GM23248 (cell line): ENCODE measurements around the gene TBC1D22A. TPM values are rescaled to one million over a fixed set of nuclear protein-coding genes. Genes with fewer than 3 reads are reported as not detected.

Source experiments
- DNase-seq: peaks from one replicate; pipeline ENCODE4 v3.0.0-alpha.2; 2015
- H2AFZ ChIP-seq: fragments of 200-600 bp; sonication (generic); 2 replicates; pipeline ENCODE4 v1.6.1; 2016; ENCODE audit warnings: antibody characterized with exemption
- H3F3A ChIP-seq: fragments of 200-600 bp; sonication (generic); 2 replicates; pipeline ENCODE4 v1.6.1; 2016; ENCODE audit warnings: mild to moderate bottlenecking, antibody characterized with exemption, mixed run types; ENCODE audit not compliant: insufficient read depth
- H3K27ac ChIP-seq: fragments of 200-600 bp; sonication (generic); 2 replicates; pipeline ENCODE4 v1.5.1; 2016; ENCODE audit warnings: mild to moderate bottlenecking
- H3K27me3 ChIP-seq: fragments of 200-600 bp; sonication (generic); replicated peaks from 2 replicates; pipeline ENCODE4 v1.6.1; 2016; ENCODE audit warnings: mild to moderate bottlenecking; ENCODE audit not compliant: insufficient read depth
- H3K36me3 ChIP-seq: fragments of 200-600 bp; sonication (generic); 2 replicates; pipeline ENCODE4 v1.6.1; 2016; ENCODE audit warnings: low read depth, mild to moderate bottlenecking
- H3K4me1 ChIP-seq: fragments of 200-600 bp; sonication (generic); 2 replicates; pipeline ENCODE4 v1.6.1; 2016; ENCODE audit warnings: mild to moderate bottlenecking; ENCODE audit not compliant: insufficient read depth
- H3K4me2 ChIP-seq: fragments of 200-600 bp; sonication (generic); one replicate; pipeline ENCODE4 v1.6.1; 2016; ENCODE audit warnings: mild to moderate bottlenecking; ENCODE audit not compliant: unreplicated experiment
- H3K4me3 ChIP-seq: fragments of 200-600 bp; sonication (generic); 2 replicates; pipeline ENCODE4 v1.5.1; 2016; ENCODE audit warnings: mild to moderate bottlenecking
- H3K79me2 ChIP-seq: fragments of 200-600 bp; sonication (generic); 2 replicates; pipeline ENCODE4 v1.6.1; 2016; ENCODE audit warnings: mild to moderate bottlenecking; ENCODE audit not compliant: insufficient read depth
- H3K9ac ChIP-seq: fragments of 200-600 bp; sonication (generic); 2 replicates; pipeline ENCODE4 v1.6.1; 2016; ENCODE audit warnings: mild to moderate bottlenecking
- H3K9me2 ChIP-seq: fragments of 200-600 bp; sonication (generic); 2 replicates; pipeline ENCODE4 v1.6.1; 2016; ENCODE audit warnings: mixed run types, mild to moderate bottlenecking, moderate library complexity; ENCODE audit not compliant: insufficient read depth
- H3K9me3 ChIP-seq: fragments of 200-600 bp; sonication (generic); one replicate; pipeline ENCODE4 v1.6.1; 2017; ENCODE audit warnings: low read depth
- H4K20me1 ChIP-seq: fragments of 200-600 bp; sonication (generic); 2 replicates; pipeline ENCODE4 v1.6.0; 2016; ENCODE audit not compliant: insufficient read depth
- EZH2 ChIP-seq: fragments of 200-600 bp; sonication (generic); IDR thresholded peaks from 2 replicates; pipeline ENCODE4 v1.6.1; 2018; ENCODE audit warnings: antibody characterized with exemption, mild to moderate bottlenecking; ENCODE audit not compliant: insufficient read depth, poor library complexity, severe bottlenecking
- EZH2phosphoT487 ChIP-seq: fragments of 200-600 bp; sonication (generic); IDR thresholded peaks from 2 replicates; pipeline ENCODE4 v1.6.1; 2018; ENCODE audit warnings: antibody characterized with exemption, moderate library complexity, mild to moderate bottlenecking, low read depth; ENCODE audit not compliant: insufficient read depth
- WGBS, 2 experiments: methylation state at CpG; one replicate each; pipeline ENCODE4 v1.1.6; 2015 to 2017; ENCODE audit warnings: low lambda C conversion rate in 2 of 2, low coverage in 1 of 2; ENCODE audit errors: missing lambda C conversion rate in 2 of 2; 5-methylcytosine and 5-hydroxymethylcytosine counted together
- in situ Hi-C: fragments of 300-500 bp; cut with MboI; formaldehyde crosslinking; loops from 2 replicates; pipeline ENCODE4 v1.15.0; 2020
- polyA plus RNA-seq: library from polyadenylated mRNA; unstranded; fragments of >200 nt; fragmentation: Nextera tagmentation; extraction: Ambion mirVana; gene quantifications from 2 replicates; pipeline ENCODE4 v1.2.1, GENCODE V29; 2016
- total RNA-seq: library from RNA; depleted of rRNA; stranded (reverse); fragments of >200 nt; shearing (Covaris generic); gene quantifications from 2 replicates; pipeline ENCODE4 v1.2.3, GENCODE V29; 2014

TBC1D22A gene
- total and polyA plus RNA-seq, 2 experiments from 2014 or later, result 12.3 to 16.9 TPM

DNA sequence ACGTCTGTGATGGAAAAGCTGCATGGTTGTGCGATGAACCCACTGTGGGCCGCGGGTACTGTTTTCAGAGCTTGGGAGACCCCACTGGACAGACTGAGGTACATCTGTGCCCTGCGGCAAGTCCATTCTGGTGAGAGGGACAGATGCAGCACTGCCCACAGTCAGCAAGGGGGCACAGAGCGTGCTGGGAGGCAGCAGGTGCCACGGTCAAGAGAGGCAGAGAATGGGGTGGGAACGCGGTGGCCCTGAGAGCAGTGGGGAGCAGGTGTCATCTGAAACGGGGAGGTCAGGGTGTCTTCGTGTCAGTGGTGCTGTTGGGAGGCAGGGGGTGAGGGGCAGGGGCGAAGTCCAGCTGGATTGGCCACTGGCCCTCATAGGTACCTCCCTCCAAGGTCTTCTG, 32.0 kb downstream of the TBC1D22A start:
- H4K20me1 ChIP-seq, result no peaks in the 10 kb centered on the region
- H3K27ac ChIP-seq, result no peak overlapping the region
- H3F3A ChIP-seq, result peaks cover 4% of the 10 kb centered on the region; the same call in 1 of the 2 replicates
- H3K4me3 ChIP-seq, result no peak overlapping the region
- H3K9me2 ChIP-seq, result no peaks in the 10 kb centered on the region
- H3K79me2 ChIP-seq, result peaks cover 23% of the 10 kb centered on the region
- 91 to 97% methylated on average over 12 of the region's 12 CpGs for WGBS, 2 experiments
- H3K9me3 ChIP-seq, result no peaks in the 10 kb centered on the region
- no peak overlapping the region for H3K4me2 ChIP-seq
- no peaks in the 10 kb centered on the region for H3K27me3 ChIP-seq
- H3K36me3 ChIP-seq, result no peaks in the 10 kb centered on the region
- no peak for TF ChIP-seq EZH2phosphoT487
- TF ChIP-seq EZH2, result no peak
- no peak for DNase-seq
- in situ Hi-C loops, result no loop called here
- H3K4me1 ChIP-seq, result peaks cover 4% of the 10 kb centered on the region; the same call in 1 of the 2 replicates
- H2AFZ ChIP-seq, result no peak overlapping the region
- no peak overlapping the region for H3K9ac ChIP-seq

GRCh38 chr22:46795140-46795539, 32.7 kb downstream of the TBC1D22A start:
- Histone ChIP-seq H3K9ac (no peak overlapping the region), H3K27me3 (no peaks in the 10 kb centered on the region), H3K4me1 (peaks cover 4% of the 10 kb centered on the region; the same call in 1 of the 2 replicates), H4K20me1 (no peaks in the 10 kb centered on the region), H2AFZ (no peak overlapping the region), H3K9me2 (no peaks in the 10 kb centered on the region), H3K36me3 (no peaks in the 10 kb centered on the region), H3F3A (peaks cover 4% of the 10 kb centered on the region; the same call in 1 of the 2 replicates), H3K27ac (no peak overlapping the region), H3K4me2 (no peak overlapping the region), H3K4me3 (no peak overlapping the region), H3K9me3 (no peaks in the 10 kb centered on the region), H3K79me2 (peaks cover 20% of the 10 kb centered on the region)
- DNase-seq, result no peak
- in situ Hi-C loops, result no loop called here
- 92 to 97% methylated on average over 9 of the region's 9 CpGs for WGBS, 2 experiments
- TF ChIP-seq EZH2phosphoT487 (no peak), EZH2 (no peak)

DNA sequence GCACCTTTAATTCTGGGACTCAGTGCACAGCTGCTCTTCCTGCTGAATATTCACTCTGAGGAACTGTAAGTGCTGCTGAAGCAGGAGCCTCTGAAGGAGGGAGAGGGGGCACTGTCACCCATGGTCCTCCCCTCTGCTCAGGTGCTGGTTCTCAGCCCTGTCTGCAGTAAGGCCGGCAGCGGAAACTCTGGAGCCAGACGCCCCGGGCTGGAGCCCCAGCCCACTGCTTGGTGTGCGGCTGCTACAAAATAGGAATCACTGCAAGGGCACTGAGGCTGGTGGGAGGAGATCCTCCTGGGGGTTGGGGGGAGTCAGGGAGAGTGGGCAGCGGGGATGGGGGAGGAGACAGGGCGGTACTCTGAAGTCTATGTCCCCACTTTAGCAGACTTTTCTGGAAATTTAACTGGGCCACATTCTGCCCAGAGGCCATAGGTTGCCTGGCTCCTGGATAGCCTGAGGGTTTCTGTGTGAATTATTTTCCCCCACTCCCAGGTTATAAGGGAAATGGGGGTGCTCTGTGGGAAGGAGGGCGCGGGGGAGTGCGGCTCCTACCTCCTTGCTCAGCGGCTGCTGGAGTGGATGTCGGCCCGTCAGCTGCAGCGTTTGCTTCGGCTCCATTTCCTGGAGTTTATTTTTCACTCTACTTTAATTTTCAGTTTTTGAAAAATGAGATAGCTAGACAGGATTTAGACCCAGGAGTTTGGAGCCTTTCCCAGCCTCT, 33.6 kb downstream of the TBC1D22A start:
- peaks cover 4% of the 10 kb centered on the region; the same call in 1 of the 2 replicates for H3K4me1 ChIP-seq
- no peaks in the 10 kb centered on the region for H3K9me3 ChIP-seq
- TF ChIP-seq EZH2phosphoT487 (no peak), EZH2 (no peak)
- no peak overlapping the region for H3K27ac ChIP-seq
- H3K9me2 ChIP-seq, result no peaks in the 10 kb centered on the region
- no peak overlapping the region for H3K4me3 ChIP-seq
- no peak overlapping the region for H3K4me2 ChIP-seq
- peaks cover 3% of the 10 kb centered on the region; the same call in 1 of the 2 replicates for H3F3A ChIP-seq
- no peak for DNase-seq
- in situ Hi-C loops, result no loop called here
- H2AFZ ChIP-seq, result no peak overlapping the region
- H3K9ac ChIP-seq, result no peak overlapping the region
- no peaks in the 10 kb centered on the region for H3K27me3 ChIP-seq
- no peaks in the 10 kb centered on the region for H4K20me1 ChIP-seq
- H3K36me3 ChIP-seq, result no peaks in the 10 kb centered on the region; the same call in 1 of the 2 replicates
- WGBS, 2 experiments, result 88 to 90% methylated on average over 14 to 15 of the region's 15 CpGs
- peaks cover 12% of the 10 kb centered on the region; the same call in 1 of the 2 replicates for H3K79me2 ChIP-seq

DNA sequence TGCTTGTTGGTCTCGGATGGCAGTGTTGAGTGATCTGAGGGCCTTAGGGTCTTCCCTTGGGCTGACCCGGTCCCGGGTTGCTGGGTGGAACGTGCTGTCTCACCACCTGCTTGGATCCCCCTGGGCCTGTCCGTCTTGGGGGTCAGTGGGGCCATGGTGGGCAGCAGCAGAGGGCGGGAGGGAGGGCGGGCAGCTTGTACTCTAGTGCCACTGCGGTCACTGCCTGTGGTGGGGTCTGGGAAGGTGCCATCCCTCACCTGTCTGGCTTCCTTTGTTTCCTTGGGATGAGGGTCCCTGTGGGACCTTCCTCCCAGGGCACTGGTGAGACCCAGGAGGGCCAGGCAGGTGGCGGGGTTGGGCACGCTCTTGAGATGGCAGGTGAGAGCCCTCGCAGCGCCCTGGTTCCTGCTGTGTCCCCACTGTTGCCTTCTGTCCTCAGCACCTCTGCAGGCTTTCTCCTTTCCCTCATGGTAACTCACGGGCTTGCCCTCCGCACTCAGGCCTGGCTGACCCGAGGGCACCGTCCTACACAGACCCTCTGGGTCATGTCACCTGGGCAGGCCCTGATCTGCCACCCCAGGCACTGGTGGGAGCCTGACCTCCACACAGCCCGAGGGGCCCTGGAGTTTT, 34.2 kb downstream of the TBC1D22A start:
- Histone ChIP-seq H2AFZ (no peak overlapping the region), H3K4me2 (no peak overlapping the region), H3K9ac (no peak overlapping the region), H3F3A (no peaks in the 10 kb centered on the region), H3K27ac (no peak overlapping the region), H3K9me3 (no peaks in the 10 kb centered on the region), H4K20me1 (no peaks in the 10 kb centered on the region), H3K79me2 (peaks cover 7% of the 10 kb centered on the region; the same call in 1 of the 2 replicates), H3K36me3 (no peaks in the 10 kb centered on the region; the same call in 1 of the 2 replicates), H3K4me3 (no peak overlapping the region), H3K9me2 (no peaks in the 10 kb centered on the region), H3K4me1 (peaks cover 2% of the 10 kb centered on the region; the same call in 1 of the 2 replicates), H3K27me3 (no peaks in the 10 kb centered on the region)
- in situ Hi-C loops, result no loop called here
- 85 to 93% methylated on average over 13 to 17 of the region's 17 CpGs for WGBS, 2 experiments
- no peak for DNase-seq
- TF ChIP-seq EZH2phosphoT487 (no peak), EZH2 (no peak)
